ENCODE results near the gene ZDHHC1.
"Not testable (repeated sequence)": the region's sequence is repeated elsewhere in the genome, so short reads cannot be mapped to it uniquely, and the experiment has no call there.

The ZDHHC1 gene

GRCh38 chr16:67430977-67431774 is 14.9 kb upstream of the ZDHHC1 start, which contains the start of gene HSD11B2:
HSD11B2 (plus strand) TSS chr16:67431121; CDS start chr16:67431249, 128 bp downstream.
- peak; percentile 35 for DNase-seq (ENCODE audit: low read depth)

- peak; percentile 15 for DNase-seq (ENCODE audit: low read depth)
Measured at GRCh38 chr16:67430504-67430976, 14.3 kb upstream of the ZDHHC1 start.

- no peak for DNase-seq (ENCODE audit: low read depth)
Measured at GRCh38 chr16:67429799-67430503, 13.7 kb upstream of the ZDHHC1 start.

- DNase-seq (ENCODE audit: low read depth) = no peak
Measured at GRCh38 chr16:67429053-67429798, 12.9 kb upstream of the ZDHHC1 start.

GRCh38 chr16:67428146-67428731 is 12.0 kb upstream of the ZDHHC1 start:
- peak; percentile 45 for DNase-seq (ENCODE audit: low read depth)

- no peak for DNase-seq (ENCODE audit: low read depth)
Measured at GRCh38 chr16:67426950-67427349, 10.7 kb upstream of the ZDHHC1 start.

- no peak for DNase-seq (ENCODE audit: low read depth)
Measured at GRCh38 chr16:67426022-67426421, 9.7 kb upstream of the ZDHHC1 start.

- DNase-seq (ENCODE audit: low read depth) = no peak
Measured at GRCh38 chr16:67425580-67425979, 9.3 kb upstream of the ZDHHC1 start.

- DNase-seq (ENCODE audit: low read depth) = no peak
Measured at GRCh38 chr16:67425061-67425460, 8.8 kb upstream of the ZDHHC1 start.

GRCh38 chr16:67424261-67424615 is 8.0 kb upstream of the ZDHHC1 start:
- no peak for DNase-seq (ENCODE audit: low read depth)

GRCh38 chr16:67423611-67424260 is 7.5 kb upstream of the ZDHHC1 start:
- no peak for DNase-seq (ENCODE audit: low read depth)

- no peak for DNase-seq (ENCODE audit: low read depth)
Measured at GRCh38 chr16:67423015-67423414, 6.7 kb upstream of the ZDHHC1 start.

- DNase-seq (ENCODE audit: low read depth) = no peak
Measured at GRCh38 chr16:67421030-67421429, 4.8 kb upstream of the ZDHHC1 start.

- DNase-seq (ENCODE audit: low read depth) = no peak
Measured at GRCh38 chr16:67419931-67420330, 3.7 kb upstream of the ZDHHC1 start.

GRCh38 chr16:67419502-67419901 is 3.2 kb upstream of the ZDHHC1 start:
- peak; percentile 53 for DNase-seq (ENCODE audit: low read depth)

- DNase-seq (ENCODE audit: low read depth) = no peak
Measured at GRCh38 chr16:67417333-67418061, 1.2 kb upstream of the ZDHHC1 start.

- not testable (repeated sequence) for DNase-seq (ENCODE audit: low read depth)
Measured at GRCh38 chr16:67415421-67415820, 856 bp downstream of the ZDHHC1 start.

- no peak for DNase-seq (ENCODE audit: low read depth)
Measured at GRCh38 chr16:67413978-67414911, 2.0 kb downstream of the ZDHHC1 start.

GRCh38 chr16:67412294-67412693 is 4.0 kb downstream of the ZDHHC1 start:
- no peak for DNase-seq (ENCODE audit: low read depth)

- DNase-seq (ENCODE audit: low read depth) = no peak
Measured at GRCh38 chr16:67411339-67411738, 4.9 kb downstream of the ZDHHC1 start.
